IPS DF 19.7 (cell line): ENCODE data around the gene MAOA.
"Not testable (repeated sequence)": the region's sequence is repeated elsewhere in the genome, so short reads cannot be mapped to it uniquely, and the experiment has no call there.

Experiments used
- DNase-seq: peaks from one replicate; pipeline ENCODE4 v3.0.0-alpha.2; 2013; ENCODE audit warnings: low read depth, low spot score

MAOA gene

DNA sequence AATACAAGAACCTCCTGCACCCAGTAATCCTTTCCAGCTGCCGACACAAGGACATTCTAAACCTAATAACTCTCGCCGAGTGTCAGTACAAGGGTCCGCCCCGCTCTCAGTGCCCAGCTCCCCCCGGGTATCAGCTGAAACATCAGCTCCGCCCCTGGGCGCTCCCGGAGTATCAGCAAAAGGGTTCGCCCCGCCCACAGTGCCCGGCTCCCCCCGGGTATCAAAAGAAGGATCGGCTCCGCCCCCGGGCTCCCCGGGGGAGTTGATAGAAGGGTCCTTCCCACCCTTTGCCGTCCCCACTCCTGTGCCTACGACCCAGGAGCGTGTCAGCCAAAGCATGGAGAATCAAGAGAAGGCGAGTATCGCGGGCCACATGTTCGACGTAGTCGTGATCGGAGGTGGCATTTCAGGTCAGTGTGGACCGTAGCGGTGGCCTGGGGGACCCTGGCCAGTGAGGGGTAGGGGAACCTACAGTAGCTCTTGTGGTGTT lies at the start of gene MAOA:
TSS of gene MAOA (plus strand) at position 295 of the 490 bp plus-strand sequence. CDS start at position 338, 43 bp downstream.
- DNase-seq: no peak

DNA sequence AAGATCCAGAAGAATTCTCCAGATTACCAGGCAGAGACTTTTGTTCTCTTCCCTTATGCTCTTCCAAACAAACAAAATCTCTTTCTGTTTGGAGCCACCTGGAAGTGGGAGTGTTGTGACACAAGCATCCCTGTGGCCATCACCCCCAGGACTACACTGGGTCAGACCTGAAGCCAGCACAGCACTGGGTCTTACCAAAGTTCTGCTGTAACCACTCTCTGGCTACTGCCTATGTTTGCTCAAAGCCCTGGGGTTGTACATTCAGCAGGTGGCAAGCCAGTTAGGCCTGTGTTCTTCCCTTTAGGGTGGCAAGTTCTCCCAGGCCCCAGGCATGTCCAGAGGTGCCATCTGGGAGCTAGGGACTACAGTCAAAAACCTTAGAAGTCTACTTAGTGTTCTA lies 43.7 kb upstream of the MAOA start:
- no peak for DNase-seq

DNA sequence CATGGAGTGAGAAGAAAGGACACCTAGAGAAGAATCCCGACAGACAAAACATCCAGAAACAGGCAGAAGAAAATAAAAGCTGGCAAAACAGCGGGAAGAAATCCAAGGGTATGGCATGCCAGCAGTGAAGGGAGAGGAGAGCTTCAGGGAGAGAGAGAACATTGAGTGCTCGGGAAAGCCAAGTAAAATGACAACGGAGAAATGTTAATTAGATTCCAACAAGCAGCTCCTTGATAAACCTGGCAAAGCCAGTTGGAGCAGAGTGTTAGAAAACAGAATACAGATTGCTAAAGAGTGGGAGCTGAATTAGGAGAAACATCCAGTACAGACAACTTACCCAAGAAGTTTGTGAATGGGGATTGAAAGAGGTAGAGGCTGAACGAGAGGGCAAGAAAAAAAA lies 40.4 kb upstream of the MAOA start:
- DNase-seq: no peak

DNA sequence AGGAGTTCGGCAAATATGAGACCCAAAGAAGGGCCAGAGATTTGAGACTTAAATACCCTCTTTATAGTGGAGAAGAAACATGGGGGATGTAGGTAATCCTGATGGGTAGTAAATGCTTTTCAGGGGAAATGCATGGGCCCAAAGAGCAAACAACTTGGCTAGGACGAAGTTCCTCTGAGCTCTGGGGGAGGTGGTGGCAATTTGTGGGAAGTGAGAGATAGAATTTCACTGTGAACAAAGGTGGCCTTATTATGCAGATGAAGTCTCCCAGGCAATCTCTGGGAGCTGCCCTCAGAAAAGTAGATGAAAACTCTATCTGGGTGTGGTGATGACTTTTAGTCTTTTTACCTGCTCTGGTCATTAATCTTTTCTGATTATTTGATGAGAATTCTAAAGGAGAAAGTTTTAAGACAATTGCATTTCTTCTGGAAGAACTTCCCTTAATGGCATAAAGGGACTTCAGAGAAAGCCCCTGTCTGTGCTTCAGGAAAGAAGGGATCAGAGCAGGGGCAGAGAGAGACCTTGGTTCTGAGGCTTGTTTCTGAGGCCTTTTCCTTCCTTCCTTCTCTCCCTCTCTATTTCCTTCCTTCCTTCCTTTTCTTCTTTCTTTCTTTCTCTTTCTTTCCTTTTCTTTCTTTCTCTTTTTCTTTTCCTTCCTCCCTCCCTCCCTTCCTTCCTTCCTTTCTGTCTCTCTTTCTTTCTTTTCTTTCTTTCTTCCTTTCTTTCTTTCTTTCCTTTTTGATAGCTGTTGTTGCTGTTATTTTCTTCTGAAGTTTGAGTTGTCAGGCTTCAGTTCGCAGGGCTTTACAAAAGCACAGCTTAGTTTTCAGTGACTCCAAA lies 37.5 kb upstream of the MAOA start:
- DNase-seq: peak; percentile 63

DNA sequence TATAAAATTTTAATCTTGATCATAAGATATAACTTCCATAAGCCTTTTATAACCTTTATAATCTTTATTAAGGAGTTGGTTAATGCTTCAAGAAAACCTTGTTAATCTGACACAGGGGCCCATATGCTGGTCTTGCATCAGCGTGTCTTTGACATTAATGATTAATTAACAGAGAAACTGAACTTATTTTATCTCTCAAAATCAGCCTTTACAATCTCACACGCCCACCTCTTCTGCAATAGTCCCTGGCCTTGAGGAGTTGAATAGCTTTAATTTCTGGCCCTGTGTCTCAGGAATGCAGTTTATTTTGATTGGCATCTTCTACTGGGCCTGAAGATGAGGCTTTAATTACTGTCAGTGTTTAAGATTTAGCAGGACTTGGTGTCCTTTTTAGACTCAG lies 36.2 kb upstream of the MAOA start:
- DNase-seq: not testable (repeated sequence)

DNA sequence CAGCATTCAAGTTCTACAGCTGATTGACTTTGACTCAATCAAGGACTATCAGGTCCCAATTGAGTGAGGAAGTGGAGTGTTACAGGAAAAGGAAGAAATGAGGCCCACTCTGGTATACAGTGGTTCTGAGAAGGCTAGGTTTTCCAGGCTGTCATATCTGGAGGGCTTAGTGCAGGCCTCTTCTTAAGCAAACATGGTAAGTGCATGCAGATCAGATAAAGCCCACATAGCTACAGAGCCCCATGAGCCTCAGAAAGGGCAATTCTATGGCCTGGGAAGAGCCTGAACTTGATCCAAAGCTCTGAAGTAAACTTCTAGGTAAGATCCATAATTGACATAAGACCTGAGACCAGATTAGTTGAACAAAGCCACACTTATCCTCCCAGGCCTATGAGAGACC lies 29.0 kb upstream of the MAOA start:
- no peak for DNase-seq

DNA sequence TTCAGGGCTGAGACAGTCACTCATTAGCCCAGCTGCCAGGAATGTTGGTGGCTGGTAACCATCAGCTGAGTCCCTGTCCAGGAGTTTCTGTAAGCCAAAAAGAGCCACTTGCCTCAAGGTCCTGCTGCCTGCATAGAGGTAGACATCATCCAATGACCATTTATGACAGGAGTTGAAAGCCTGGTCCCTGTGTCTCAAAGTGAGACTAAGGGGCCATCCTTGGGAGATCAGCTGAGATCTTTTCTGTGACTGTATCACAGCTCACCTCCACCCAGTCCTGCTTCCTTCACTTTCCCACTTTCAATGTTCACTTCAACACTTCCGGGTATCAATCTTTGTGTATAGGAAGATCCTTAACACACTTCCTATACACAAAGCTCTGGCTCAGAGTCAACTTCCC lies 28.4 kb upstream of the MAOA start:
- DNase-seq: no peak

DNA sequence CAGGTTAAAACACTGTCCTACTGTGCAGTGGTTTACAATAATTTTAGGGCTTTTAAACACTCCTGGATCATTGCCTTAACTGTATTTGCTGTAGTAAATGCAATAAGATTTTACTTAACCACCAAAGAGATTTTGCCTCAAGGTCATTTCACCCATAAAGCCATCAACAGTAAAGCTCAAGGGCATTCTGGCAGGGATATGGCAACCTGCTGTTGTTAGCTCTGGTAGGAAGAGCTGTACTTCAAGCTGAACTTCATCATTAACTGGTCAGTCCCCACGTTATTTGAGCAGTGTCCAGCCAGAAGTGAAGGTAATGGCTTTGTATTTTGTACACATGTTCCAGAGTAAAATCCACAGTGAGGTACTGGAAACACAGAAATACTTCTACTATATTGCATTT lies 26.9 kb upstream of the MAOA start:
- no peak for DNase-seq

DNA sequence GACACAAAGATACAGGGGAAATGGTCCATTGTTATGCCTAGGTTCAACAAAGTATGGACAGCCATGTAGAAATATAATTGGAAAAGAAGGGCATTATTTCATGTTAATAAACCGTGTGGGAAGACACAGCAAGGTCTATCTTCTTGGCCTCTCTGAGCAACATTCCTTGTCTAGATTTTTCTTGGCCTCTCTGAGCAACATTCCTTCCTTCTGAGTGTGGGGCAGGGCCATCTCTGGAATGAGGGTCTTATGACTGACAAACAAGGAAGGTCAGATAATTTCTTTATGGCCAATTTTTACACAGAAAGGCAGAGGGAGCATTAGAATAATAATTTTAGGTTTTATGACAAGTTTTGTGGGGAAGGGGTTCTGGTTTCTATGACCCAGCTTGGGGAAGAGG lies 24.3 kb upstream of the MAOA start:
- DNase-seq: no peak

DNA sequence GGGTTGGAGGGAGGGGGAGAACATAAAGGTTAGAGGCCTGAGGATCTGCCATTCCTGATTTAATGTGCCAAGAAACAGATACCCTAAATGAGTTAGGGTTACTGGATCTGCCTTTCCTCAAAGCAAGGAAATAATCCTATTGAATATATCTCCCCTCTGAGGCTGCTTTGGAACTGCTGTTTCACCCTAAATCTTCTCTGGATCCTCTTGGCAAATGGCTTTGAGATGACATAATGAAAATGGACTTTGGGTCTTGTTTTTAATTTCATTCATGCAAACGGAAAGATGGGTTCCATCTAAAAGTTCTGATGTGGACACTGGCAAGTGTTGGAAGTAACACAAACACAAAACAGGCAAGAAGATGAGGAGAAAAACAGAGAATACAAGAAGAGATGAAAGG lies 23.0 kb upstream of the MAOA start:
- DNase-seq: no peak

DNA sequence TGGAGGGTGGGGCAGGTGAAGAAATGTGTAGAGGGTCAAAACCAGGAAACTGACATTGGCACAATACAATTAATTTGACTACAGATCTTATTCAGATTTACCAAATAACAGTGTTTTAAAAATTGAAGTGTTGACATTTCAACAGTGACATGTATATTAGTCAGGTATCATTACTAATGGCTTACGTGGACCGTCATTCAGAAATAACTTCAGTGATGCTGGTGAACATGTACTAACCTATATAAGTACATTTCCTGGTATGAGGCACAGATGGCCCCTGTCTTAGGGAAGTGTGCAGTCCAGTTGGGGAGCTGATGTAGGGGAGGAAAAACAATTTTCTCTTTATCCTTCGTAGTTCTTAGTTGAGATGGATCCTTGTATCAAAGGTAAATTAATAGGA lies 22.3 kb upstream of the MAOA start:
- no peak for DNase-seq

DNA sequence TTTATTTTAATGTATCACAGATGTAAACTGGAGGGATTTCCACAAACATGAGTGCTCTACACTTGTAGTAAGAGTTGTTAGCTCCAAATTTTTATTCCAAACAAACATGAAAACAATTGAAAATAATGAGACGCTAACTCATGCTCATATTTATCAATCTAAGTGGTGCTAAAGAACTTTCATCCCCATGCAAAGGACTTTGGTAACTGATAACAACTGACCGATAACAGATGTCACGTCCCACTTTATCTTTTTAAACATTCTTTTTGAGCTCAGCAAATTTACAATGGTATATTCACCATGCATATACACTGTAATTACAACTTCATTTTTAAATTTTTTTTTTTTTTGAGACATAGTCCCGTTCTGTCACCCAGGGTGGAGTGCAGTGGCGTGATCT lies 15.6 kb upstream of the MAOA start:
- no peak for DNase-seq

DNA sequence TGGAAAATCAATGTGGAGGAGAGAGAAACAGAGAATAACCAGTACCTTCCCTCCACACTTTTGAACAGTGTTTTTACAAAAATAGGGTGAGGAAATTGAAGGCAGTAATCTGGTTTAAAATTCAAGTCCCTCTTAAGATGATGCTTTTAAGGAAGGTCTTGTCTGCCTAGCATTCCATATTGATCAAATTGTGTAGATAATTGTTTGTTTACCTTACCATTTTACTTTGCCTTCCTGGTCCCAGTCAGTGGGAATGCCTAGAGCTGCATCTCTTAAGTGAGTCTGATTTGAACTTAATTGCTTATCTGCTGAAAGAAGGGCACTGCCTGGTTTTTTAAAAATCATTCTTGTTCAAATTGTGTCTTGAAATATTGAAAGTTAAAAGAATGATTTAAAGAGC lies 14.4 kb upstream of the MAOA start:
- DNase-seq: no peak

DNA sequence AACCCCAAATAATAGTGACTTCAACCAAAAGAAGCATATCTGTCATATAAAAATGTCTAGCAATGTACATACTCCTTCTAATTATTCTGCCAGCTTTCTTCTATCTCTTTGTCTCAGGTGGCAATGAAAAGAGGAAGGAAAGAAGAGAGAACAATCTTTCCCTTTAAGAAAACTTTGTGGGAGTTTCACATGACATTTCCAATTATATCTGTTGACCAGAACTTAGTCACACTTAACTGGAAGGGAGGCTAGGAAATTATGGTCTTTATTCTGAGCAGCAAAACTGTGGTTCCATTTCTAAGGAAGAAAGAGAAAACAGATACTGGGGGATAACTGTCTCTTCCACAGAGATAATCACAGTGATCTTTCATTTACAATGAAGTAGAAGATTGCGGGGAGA lies 12.9 kb upstream of the MAOA start:
- DNase-seq: no peak

DNA sequence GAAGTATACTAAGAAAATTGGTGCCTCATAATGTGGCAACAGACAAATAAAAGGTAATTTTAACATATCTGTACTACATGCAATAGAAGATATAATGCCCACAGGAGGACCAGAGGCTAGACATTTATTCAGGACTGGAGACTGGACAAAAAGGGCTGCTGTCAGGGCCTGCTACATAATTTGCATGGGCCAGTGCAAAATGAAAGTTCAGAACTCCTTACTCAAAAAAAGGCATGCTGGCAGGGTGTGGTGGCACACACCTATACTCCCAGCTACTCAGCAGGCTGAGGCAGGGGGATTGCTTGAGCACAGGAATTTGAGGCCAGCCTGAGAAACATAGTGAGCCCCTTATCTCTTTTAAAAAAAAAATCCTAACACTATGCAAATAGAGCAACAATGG lies 12.4 kb upstream of the MAOA start:
- no peak for DNase-seq

DNA sequence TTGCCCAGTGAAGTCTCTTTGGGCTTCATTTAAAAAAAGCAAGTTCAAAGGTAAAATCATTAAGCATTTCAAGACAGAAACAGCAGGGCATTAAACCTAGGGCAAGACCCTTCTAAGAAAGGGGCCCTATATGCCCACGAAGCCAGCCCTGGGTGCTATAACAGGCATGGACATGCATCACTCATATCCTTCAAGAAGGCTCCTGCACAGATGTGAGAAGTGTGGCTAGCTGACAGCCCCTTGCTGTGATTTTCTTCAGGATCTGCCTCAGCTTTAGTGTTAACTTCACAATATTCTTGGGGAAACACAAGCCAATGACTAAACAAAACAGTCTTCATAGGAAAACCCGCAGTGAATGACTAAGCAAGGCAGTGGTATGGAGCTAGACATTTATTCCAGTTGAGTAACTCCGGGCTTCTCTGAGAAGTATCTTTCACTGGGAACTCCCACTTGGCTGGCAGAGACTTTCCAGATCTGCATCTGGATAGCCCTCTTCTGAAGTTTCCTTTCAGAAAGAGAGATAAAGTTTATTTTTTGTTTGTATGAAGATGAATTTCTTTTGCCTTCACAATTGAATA lies 11.9 kb upstream of the MAOA start:
- DNase-seq: no peak

DNA sequence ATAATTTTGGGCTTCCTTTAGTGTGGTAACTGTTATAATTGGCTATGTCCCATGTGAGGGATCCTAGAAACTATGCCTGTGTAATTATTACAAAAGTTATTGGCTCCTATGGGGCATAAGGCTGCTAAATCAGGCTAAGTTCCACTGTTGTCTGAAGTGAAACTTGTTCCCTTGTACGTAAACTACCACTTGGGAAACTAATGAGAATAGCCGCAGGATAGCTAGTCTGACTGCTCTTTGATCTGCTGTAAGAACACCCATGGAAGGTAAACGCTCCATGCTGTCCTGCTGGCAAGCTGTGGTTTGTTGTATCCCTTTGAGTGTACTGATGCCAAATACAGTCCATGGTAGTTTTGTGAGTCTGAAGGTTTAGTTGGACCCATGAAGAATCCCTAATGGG lies 9.3 kb upstream of the MAOA start:
- no peak for DNase-seq

DNA sequence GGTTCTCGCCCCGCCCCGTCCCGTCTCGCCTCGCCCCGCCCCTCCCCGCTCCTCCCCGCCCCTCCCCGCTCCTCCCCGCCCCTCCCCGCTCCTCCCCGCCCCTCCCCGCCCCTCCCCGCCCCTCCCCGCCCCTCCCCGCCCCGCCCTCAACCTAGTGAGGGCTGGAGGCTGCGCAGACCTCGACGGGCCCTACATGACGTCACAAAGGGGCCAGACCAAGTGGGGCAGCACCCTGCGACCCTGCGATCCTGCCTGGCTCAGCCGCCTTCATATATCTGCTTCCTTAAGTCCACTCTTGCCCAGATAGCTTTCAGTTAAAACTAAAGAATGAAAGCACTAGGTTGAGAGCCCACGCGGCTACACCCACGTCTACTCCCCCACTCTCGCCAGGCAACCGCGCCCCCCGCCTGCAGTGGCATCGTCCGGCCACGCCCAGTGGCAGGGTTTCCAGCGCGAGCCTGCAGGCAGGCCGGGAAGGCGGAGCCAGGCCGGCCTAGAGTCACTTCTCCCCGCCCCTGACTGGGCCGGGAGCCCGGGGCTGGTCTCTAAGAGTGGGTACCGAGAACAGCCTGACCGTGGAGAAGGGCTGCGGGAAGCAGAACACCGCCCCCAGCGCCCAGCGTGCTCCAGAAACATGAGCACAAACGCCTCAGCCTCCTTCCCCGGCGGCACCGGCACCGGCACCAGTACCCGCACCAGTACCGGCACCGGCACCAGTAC lies 1.5 kb upstream of the MAOA start:
- peak; percentile 17 for DNase-seq

DNA sequence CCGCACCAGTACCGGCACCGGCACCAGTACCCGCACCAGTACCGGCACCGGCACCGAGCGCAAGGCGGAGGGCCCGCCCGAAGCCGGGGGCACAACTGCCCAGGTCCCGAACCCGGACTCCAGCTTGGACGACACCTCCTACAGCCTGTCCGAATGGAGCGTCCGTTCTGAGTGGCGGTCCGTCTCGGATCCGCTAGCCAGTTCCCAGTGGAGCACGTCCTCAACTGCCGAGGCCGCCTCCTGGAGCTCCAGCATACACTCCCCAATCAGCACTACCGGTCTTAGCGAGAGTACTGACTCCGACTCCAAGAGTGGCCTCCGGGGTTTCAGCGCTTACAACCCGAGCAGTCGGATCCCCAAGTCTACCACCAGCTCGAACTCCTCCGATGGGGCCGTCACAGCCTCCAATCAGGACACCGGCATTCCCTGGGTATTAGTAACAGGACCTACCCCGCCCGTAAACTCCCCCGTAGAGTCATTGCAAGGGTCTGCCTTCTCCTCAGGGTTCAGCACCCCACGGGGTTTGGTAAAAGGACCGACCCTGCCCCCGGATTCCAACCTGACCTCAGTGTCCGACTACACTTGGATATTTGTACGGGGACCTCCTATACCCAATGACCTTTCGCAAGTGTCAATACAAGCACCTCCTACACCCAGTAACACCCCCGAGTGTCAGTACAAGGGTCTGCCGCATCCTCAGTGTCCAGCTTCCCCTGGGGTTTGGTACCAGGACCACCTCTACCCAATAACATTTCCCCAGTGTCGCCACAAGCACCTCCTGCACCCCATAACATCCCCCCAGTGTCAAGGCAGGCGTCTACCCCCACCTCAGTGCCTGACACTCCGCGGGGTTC lies 721 bp upstream of the MAOA start:
- DNase-seq: no peak

DNA sequence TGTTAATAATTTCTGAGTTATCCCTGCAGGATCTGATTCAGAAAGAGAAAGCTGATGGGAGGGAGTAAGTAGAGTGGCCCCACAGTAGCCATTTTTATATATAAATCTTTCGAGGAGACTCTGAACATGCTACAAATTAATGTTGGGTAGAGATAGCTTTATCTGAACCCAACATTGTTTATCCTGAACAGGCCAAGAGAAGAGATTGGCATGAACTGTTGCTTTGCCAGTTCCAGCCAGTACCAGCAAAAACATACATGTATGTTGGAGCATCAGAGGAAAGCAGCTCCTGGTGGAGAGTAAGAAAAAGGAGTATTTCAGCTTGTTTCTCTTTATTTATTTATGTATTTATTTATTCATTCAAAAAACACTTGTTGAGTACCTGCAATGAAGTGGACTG lies 1.6 kb downstream of the MAOA start:
- DNase-seq: no peak

DNA sequence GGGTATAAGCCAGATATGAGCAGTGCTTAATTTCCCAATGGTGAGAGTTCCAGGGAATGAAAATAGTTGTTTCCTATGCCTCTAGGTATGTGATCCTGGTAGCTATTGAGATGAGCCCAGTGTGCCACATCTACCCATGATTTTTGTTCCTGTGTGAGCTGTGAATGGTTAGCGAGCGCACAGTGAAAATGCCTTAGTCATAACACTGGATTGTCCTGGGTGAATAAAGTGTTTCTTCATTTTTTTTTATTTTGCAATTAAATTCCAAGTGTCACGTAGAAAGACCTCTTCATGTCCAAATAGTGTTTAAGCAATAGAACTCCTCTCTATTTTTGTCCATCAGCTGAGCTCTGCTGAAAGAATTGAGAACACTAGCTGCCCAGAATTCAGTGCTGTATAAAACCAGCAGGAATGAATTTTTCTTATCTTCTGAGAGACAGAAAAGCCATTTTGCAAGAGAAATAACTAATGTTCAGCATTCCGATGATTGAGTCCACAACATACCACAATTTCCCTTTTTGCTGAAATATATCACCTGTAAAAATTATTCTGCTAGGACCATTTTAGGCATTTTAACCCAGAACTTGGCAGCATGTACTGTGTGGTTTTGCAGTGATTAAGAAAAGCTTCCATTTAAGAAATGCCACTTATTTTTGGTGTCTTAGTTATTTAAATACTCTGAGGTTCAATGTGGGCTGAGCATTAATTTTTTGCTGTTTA lies 5.6 kb downstream of the MAOA start:
- no peak for DNase-seq
